ENCODE results near the gene ZBED1. TPM values are rescaled to one million over a fixed set of nuclear protein-coding genes. Genes with fewer than 3 reads are reported as not detected.

The ZBED1 gene
- total RNA-seq, 1 experiment from 2014 or later = 17.3 TPM

DNA sequence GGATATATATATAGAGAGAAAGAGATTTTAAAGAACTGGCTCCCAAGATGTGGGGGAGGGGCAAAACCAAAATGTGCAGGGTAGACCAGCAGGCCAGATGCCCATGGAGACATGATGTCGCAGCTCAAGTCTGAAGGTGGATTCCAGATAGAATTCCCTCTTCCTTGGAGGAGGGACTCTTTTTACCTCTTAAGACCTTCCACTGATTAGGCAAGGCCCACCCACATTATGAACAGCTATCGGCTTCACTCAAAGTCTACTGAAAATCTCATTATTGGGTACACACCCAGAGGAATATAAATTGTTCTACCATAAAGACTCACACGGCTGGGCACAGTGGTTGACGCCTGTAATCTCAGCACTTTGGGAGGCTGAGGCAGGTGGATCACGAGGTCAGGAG lies 59.3 kb downstream of the ZBED1 start:
- Mint-ChIP-seq H3K27ac (ENCODE audit: unreplicated experiment) (no peak overlapping the region), H3K4me3 (ENCODE audit: low read depth, unreplicated experiment) (no peak overlapping the region), H3K36me3 (ENCODE audit: insufficient read depth, unreplicated experiment) (no peaks in the 10 kb centered on the region), H3K4me1 (ENCODE audit: low read depth, unreplicated experiment) (no peaks in the 10 kb centered on the region), H3K27me3 (ENCODE audit: unreplicated experiment) (no peaks in the 10 kb centered on the region), H3K9me3 (ENCODE audit: low read depth, unreplicated experiment) (no peaks in the 10 kb centered on the region)
- TF ChIP-seq, protein P1, sequence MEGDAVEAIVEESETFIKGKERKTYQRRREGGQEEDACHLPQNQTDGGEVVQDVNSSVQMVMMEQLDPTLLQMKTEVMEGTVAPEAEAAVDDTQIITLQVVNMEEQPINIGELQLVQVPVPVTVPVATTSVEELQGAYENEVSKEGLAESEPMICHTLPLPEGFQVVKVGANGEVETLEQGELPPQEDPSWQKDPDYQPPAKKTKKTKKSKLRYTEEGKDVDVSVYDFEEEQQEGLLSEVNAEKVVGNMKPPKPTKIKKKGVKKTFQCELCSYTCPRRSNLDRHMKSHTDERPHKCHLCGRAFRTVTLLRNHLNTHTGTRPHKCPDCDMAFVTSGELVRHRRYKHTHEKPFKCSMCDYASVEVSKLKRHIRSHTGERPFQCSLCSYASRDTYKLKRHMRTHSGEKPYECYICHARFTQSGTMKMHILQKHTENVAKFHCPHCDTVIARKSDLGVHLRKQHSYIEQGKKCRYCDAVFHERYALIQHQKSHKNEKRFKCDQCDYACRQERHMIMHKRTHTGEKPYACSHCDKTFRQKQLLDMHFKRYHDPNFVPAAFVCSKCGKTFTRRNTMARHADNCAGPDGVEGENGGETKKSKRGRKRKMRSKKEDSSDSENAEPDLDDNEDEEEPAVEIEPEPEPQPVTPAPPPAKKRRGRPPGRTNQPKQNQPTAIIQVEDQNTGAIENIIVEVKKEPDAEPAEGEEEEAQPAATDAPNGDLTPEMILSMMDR (IDR thresholded peaks at IDR 0.05; ENCODE audit: unreplicated experiment) = no peak
- DNase-seq = no peak
- intact Hi-C loops (cut with micrococcal nuclease; ENCODE audit: unreplicated experiment) = no loop called here
- BruUV-seq (replicated peaks) = no TSS peak
- CTCF ChIA-PET = no interaction called here

DNA sequence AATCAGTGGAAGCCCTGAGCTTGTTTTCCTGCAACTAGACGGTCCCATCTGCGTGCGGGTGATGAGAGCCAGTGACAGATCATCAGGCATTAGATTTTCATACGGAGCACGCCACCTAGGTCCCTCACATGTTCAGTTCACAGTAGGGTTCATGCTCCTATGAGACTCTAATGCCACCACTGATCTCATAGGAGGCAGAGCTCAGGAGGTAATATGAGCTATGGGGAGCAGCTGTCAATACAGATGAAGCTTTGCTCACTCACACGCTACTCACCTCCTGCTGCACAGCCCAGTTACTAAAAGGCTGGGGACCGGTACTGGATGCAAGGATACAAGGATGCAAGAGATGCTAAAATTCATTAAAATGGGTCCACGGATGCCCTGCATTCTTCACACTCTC lies 61.2 kb downstream of the ZBED1 start:
- DNase-seq = no peak
- H3K27me3 Mint-ChIP-seq (ENCODE audit: unreplicated experiment) = no peaks in the 10 kb centered on the region
- H3K36me3 Mint-ChIP-seq (ENCODE audit: insufficient read depth, unreplicated experiment) = no peaks in the 10 kb centered on the region
- H3K4me3 Mint-ChIP-seq (ENCODE audit: low read depth, unreplicated experiment) = no peak overlapping the region
- intact Hi-C loops (cut with micrococcal nuclease; ENCODE audit: unreplicated experiment) = no loop called here
- CTCF ChIA-PET = no interaction called here
- no peaks in the 10 kb centered on the region for H3K9me3 Mint-ChIP-seq (ENCODE audit: low read depth, unreplicated experiment)
- TF ChIP-seq, protein P1 (IDR thresholded peaks at IDR 0.05; ENCODE audit: unreplicated experiment) = no peak
- H3K27ac Mint-ChIP-seq (ENCODE audit: unreplicated experiment) = no peak overlapping the region
- no peaks in the 10 kb centered on the region for H3K4me1 Mint-ChIP-seq (ENCODE audit: low read depth, unreplicated experiment)
- no TSS peak for BruUV-seq (replicated peaks)

Other genes starting within 250 kb of the ZBED1 start
- 18.7 and 21.5 TPM in 2 replicates for gene DHRSX, start within 50 bp of the ZBED1 start, total RNA-seq (2022)
- 51.2 and 73.9 TPM in 2 replicates for gene CD99, start 190.3 kb upstream of the ZBED1 start, total RNA-seq (2022)

Data from Calu3 (cell line).